Spleen (tissue), 7 donors: Measurements from ENCODE around the gene DGKG.

ENCODE experiments used
- POLR2A ChIP-seq, 3 donors: fragments of 450-650 bp; IDR thresholded peaks; one replicate each; pipeline ENCODE4 v1.5.1; 2017; ENCODE audit warnings: antibody characterized with exemption in 3 of 3, mild to moderate bottlenecking in 1 of 3
- POLR2AphosphoS5 ChIP-seq, 3 donors: sonication (generic); formaldehyde crosslinking; IDR thresholded peaks; one replicate each; pipeline ENCODE4 v1.5.1; 2017; ENCODE audit warnings: antibody characterized with exemption in 3 of 3
- TF ChIP-seq, protein P1 (sequence below), 11 experiments: fragments of 200-600 bp in 7 of 11; fragments of 450-650 bp in 4 of 11; sonication (generic) in 4 of 11; IDR thresholded peaks in 8 of 11; conservative IDR thresholded peaks in 3 of 11; 1 replicate in 7 of 11; 2 replicates in 4 of 11; pipeline versions ENCODE4 v1.4.0 to v1.8.0; 2016 to 2021; ENCODE audit warnings: antibody characterized with exemption in 11 of 11, inconsistent platforms in 4 of 11, mild to moderate bottlenecking in 1 of 11
- donor health status: DM: no; HTN: no; CAD: no; lungs with moderate emphysema.
- donor health status: DM: no; HTN: no; CAD: no.
- donor health status: DM: no; HTN: no; CAD: no.

DNA sequence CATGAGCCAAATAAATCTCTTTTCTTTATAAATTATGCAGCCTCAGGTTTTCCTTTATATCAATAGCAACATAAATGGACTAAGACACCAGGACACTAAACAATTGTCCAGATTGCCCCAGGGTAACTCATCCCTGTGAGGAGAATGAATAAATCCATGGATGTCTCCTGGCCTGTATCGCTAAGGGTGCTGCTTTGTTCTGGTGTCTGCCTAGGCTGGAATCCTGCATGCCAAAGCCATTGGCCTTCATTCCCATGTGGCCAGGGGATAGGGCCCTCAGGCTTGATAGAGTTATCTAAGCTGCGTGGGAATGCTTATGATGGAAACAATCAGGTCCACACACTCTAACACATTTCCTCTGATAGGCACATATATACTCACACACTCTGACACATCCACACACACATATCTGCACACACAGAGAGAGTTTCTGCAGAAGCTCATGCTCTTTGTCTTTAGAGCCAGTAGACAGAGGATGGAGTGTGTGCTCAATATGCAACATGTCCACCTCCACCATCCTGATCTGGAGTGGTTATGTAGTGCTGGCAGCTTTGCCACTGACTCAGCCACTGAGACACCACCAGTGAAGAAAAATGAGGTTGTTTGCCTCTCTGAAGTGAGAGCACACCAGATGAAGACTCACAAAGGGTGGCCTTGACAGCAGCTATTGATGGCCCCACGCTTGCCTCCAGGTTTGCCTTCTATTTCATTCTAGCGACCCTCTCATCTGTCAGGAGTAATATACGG lies 24.0 kb upstream of the DGKG start:
- TF ChIP-seq POLR2AphosphoS5 (IDR thresholded peaks at IDR 0.05), result no peak
- TF ChIP-seq, protein P1, sequence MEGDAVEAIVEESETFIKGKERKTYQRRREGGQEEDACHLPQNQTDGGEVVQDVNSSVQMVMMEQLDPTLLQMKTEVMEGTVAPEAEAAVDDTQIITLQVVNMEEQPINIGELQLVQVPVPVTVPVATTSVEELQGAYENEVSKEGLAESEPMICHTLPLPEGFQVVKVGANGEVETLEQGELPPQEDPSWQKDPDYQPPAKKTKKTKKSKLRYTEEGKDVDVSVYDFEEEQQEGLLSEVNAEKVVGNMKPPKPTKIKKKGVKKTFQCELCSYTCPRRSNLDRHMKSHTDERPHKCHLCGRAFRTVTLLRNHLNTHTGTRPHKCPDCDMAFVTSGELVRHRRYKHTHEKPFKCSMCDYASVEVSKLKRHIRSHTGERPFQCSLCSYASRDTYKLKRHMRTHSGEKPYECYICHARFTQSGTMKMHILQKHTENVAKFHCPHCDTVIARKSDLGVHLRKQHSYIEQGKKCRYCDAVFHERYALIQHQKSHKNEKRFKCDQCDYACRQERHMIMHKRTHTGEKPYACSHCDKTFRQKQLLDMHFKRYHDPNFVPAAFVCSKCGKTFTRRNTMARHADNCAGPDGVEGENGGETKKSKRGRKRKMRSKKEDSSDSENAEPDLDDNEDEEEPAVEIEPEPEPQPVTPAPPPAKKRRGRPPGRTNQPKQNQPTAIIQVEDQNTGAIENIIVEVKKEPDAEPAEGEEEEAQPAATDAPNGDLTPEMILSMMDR (IDR thresholded peaks at IDR 0.05 in 8 of 11, conservative IDR thresholded peaks at IDR 0.05 in 3 of 11), result no peak
- TF ChIP-seq POLR2A (IDR thresholded peaks at IDR 0.05), result no peak
